Fibroblast of lung (primary cell): ENCODE data around the gene CCDC30. TPM values are rescaled to one million over a fixed set of nuclear protein-coding genes. Genes with fewer than 3 reads are reported as not detected.

ENCODE experiments used
- DNase-seq, 2 donors: peaks; one replicate each; pipeline versions ENCODE4 v3.0.0 to v3.0.0-alpha.2; 2010; ENCODE audit warnings: low read depth in 2 of 2
- H2AFZ ChIP-seq: 2 replicates; pipeline ENCODE4 v1.5.1; 2012; ENCODE audit warnings: low read length, control low read depth, inconsistent platforms
- H3K27ac ChIP-seq: 2 replicates; pipeline ENCODE4 v1.5.1; 2011; ENCODE audit warnings: low read length, control low read depth; ENCODE audit not compliant: insufficient read depth
- H3K27me3 ChIP-seq: 2 replicates; pipeline ENCODE4 v1.5.1; 2011; ENCODE audit warnings: mild to moderate bottlenecking, low read length; ENCODE audit not compliant: control insufficient read depth, insufficient read depth
- H3K36me3 ChIP-seq: 2 replicates; pipeline ENCODE4 v1.5.1; 2011; ENCODE audit warnings: low read length; ENCODE audit not compliant: control insufficient read depth, insufficient read depth
- H3K4me1 ChIP-seq: 2 replicates; pipeline ENCODE4 v1.5.1; 2011; ENCODE audit warnings: low read length; ENCODE audit not compliant: control insufficient read depth, insufficient read depth; ENCODE audit errors: extremely low read depth
- H3K4me2 ChIP-seq: 2 replicates; pipeline ENCODE4 v1.5.1; 2011; ENCODE audit warnings: low read length, control low read depth; ENCODE audit not compliant: insufficient read depth; ENCODE audit errors: extremely low read depth
- H3K4me3 ChIP-seq, 4 experiments: fragments of 200-600 bp in 1 of 4; sonication (generic) in 1 of 4; replicated peaks in 1 of 4; 2 replicates each; pipeline ENCODE4 v1.5.1; 2011 to 2016; ENCODE audit warnings: low read length in 4 of 4, low read depth in 3 of 4, mild to moderate bottlenecking in 3 of 4, control low read depth in 2 of 4, inconsistent platforms in 1 of 4, mixed read lengths in 1 of 4; ENCODE audit not compliant: insufficient read depth in 1 of 4; ENCODE audit errors: control extremely low read depth in 1 of 4
- H3K79me2 ChIP-seq: 2 replicates; pipeline ENCODE4 v1.5.1; 2012; ENCODE audit warnings: mild to moderate bottlenecking, low read length, inconsistent platforms; ENCODE audit not compliant: control insufficient read depth, insufficient read depth
- H3K9ac ChIP-seq: 2 replicates; pipeline ENCODE4 v1.5.1; 2011; ENCODE audit warnings: mild to moderate bottlenecking, low read length, control low read depth; ENCODE audit not compliant: insufficient read depth
- H3K9me3 ChIP-seq: 2 replicates; pipeline ENCODE4 v1.5.1; 2012; ENCODE audit warnings: low read depth, low read length; ENCODE audit not compliant: control insufficient read depth, insufficient read depth
- H4K20me1 ChIP-seq: 2 replicates; pipeline ENCODE4 v1.5.1; 2011; ENCODE audit warnings: low read length; ENCODE audit not compliant: control insufficient read depth, insufficient read depth; ENCODE audit errors: extremely low read depth
- CTCF ChIP-seq, 2 donors: IDR thresholded peaks in 1 of 2; conservative IDR thresholded peaks in 1 of 2; 1 replicate in 1 of 2; 2 replicates in 1 of 2; pipeline ENCODE4 v1.5.1; 2011 to 2012; ENCODE audit warnings: low read length in 2 of 2, control low read depth in 1 of 2, inconsistent platforms in 1 of 2, low read depth in 1 of 2, mild to moderate bottlenecking in 1 of 2
- EZH2 ChIP-seq: IDR thresholded peaks from 2 replicates; pipeline ENCODE4 v1.5.1; 2012; ENCODE audit warnings: low read length, control low read depth, mild to moderate bottlenecking; ENCODE audit errors: missing control alignments
- polyA plus RNA-seq, 2 donors: library from polyadenylated mRNA; depleted of rRNA in 1 of 2; stranded (reverse) in 1 of 2; unstranded in 1 of 2; fragments of >200 nt; gene quantifications; 2 replicates each; pipeline ENCODE4 v1.2.1, GENCODE V29; 2011 to 2012; ENCODE audit warnings: missing spikeins in 1 of 2
- total RNA-seq: library from RNA; depleted of rRNA; stranded (reverse); fragments of >200 nt; gene quantifications from 2 replicates; pipeline ENCODE4 v1.2.1, GENCODE V29; 2014

CCDC30 gene
- total and polyA plus RNA-seq, 2 donors (not counting 1 experiment from before 2014, with no cell fraction given), result 0.56 to 1.3 TPM

- DNase-seq, result peak; percentile 14 to 70
- H3K9ac ChIP-seq, result no peak overlapping the region
- H3K79me2 ChIP-seq, result no peaks in the 10 kb centered on the region
- no peaks in the 10 kb centered on the region for H4K20me1 ChIP-seq
- H3K4me3 ChIP-seq, result no peak overlapping the region
- H3K36me3 ChIP-seq, result no peaks in the 10 kb centered on the region
- H3K27ac ChIP-seq, result no peak overlapping the region
- no peak overlapping the region for H2AFZ ChIP-seq
- H3K4me2 ChIP-seq, result peak overlapping the region; percentile 7
- TF ChIP-seq EZH2 (no peak), CTCF (conservative IDR thresholded peaks at IDR 0.05 in 1 of 2, IDR thresholded peaks at IDR 0.05 in 1 of 2; ENCODE audit: low read depth in 1 of 2, low read length in 2 of 2) (no peak)
- H3K27me3 ChIP-seq, result no peaks in the 10 kb centered on the region
- H3K9me3 ChIP-seq, result no peaks in the 10 kb centered on the region
- H3K4me1 ChIP-seq, result no peaks in the 10 kb centered on the region
Observed at GRCh38 chr1:42529724-42530181, 66.7 kb downstream of the CCDC30 start.

GRCh38 chr1:42531043-42531442 lies 68.0 kb downstream of the CCDC30 start:
- Histone ChIP-seq H3K4me3 (no peak overlapping the region), H4K20me1 (no peaks in the 10 kb centered on the region), H2AFZ (no peak overlapping the region), H3K36me3 (no peaks in the 10 kb centered on the region), H3K9me3 (no peaks in the 10 kb centered on the region), H3K79me2 (no peaks in the 10 kb centered on the region), H3K27ac (no peak overlapping the region), H3K4me1 (no peaks in the 10 kb centered on the region), H3K9ac (no peak overlapping the region), H3K27me3 (no peaks in the 10 kb centered on the region), H3K4me2 (no peak overlapping the region)
- no peak for DNase-seq
- no peak for TF ChIP-seq CTCF (conservative IDR thresholded peaks at IDR 0.05 in 1 of 2, IDR thresholded peaks at IDR 0.05 in 1 of 2; ENCODE audit: low read depth in 1 of 2, low read length in 2 of 2)
- no peak for TF ChIP-seq EZH2

GRCh38 chr1:42533101-42533863 lies 70.2 kb downstream of the CCDC30 start:
- H2AFZ ChIP-seq, result no peak overlapping the region
- H3K27ac ChIP-seq, result no peak overlapping the region
- H3K4me1 ChIP-seq, result no peaks in the 10 kb centered on the region
- H3K9me3 ChIP-seq, result no peaks in the 10 kb centered on the region
- H3K27me3 ChIP-seq, result no peaks in the 10 kb centered on the region
- H3K4me2 ChIP-seq, result no peak overlapping the region
- no peaks in the 10 kb centered on the region for H4K20me1 ChIP-seq
- peak; percentile 9 to 14 for DNase-seq
- no peak for TF ChIP-seq CTCF (conservative IDR thresholded peaks at IDR 0.05 in 1 of 2, IDR thresholded peaks at IDR 0.05 in 1 of 2; ENCODE audit: low read depth in 1 of 2, low read length in 2 of 2)
- no peak for TF ChIP-seq EZH2
- H3K9ac ChIP-seq, result no peak overlapping the region
- H3K79me2 ChIP-seq, result no peaks in the 10 kb centered on the region
- H3K36me3 ChIP-seq, result no peaks in the 10 kb centered on the region
- H3K4me3 ChIP-seq, result no peak overlapping the region
